WI38 (cell line): ENCODE results near the gene TALDO1.
A peak's percentile ranks its signal among the peaks of the same experiment; 100 is the strongest.

Source experiments
- H3K4me3 ChIP-seq: 2 replicates; pipeline ENCODE4 v1.5.1; 2011; ENCODE audit warnings: low read depth, mild to moderate bottlenecking, control low read depth, low read length
- CTCF ChIP-seq: IDR thresholded peaks from 2 replicates; pipeline ENCODE4 v1.5.1; 2012; ENCODE audit warnings: low read depth, mild to moderate bottlenecking, control low read depth, low read length

Gene TALDO1

GRCh38 chr11:706957-707816 is 40.1 kb upstream of the TALDO1 start:
- no peak for TF ChIP-seq CTCF
- peak overlapping the region; percentile 72 for H3K4me3 ChIP-seq

- TF ChIP-seq CTCF, result no peak
- no peak overlapping the region for H3K4me3 ChIP-seq
Measured at GRCh38 chr11:707817-708420, 39.3 kb upstream of the TALDO1 start.

GRCh38 chr11:708511-708910 is 38.8 kb upstream of the TALDO1 start:
- no peak for TF ChIP-seq CTCF
- H3K4me3 ChIP-seq, result no peak overlapping the region

GRCh38 chr11:709109-709997 is 37.9 kb upstream of the TALDO1 start:
- no peak for TF ChIP-seq CTCF
- no peak overlapping the region for H3K4me3 ChIP-seq

- no peak for TF ChIP-seq CTCF
- no peak overlapping the region for H3K4me3 ChIP-seq
Measured at GRCh38 chr11:714436-714835, 32.8 kb upstream of the TALDO1 start.

GRCh38 chr11:719214-720016 is 27.8 kb upstream of the TALDO1 start:
- no peak for TF ChIP-seq CTCF
- H3K4me3 ChIP-seq, result no peak overlapping the region
